HepG2 (cell line): ENCODE measurements around the gene PAQR6. TPM values are rescaled to one million over a fixed set of nuclear protein-coding genes. Genes with fewer than 3 reads are reported as not detected.

Source experiments
- BCL6 ChIP-seq: IDR thresholded peaks from 2 replicates; pipeline ENCODE4 v1.6.1; 2016; ENCODE audit warnings: missing genetic modification reagents, missing compliant biosample characterization
- BRD4 ChIP-seq: sonication (generic); formaldehyde crosslinking; IDR thresholded peaks from 2 replicates; pipeline ENCODE4 v1.4.0; 2020; ENCODE audit warnings: missing genetic modification reagents
- CENPT ChIP-seq: sonication (generic); formaldehyde crosslinking; IDR thresholded peaks from 2 replicates; pipeline ENCODE4 v1.8.0; 2022; ENCODE audit warnings: low read depth, mild to moderate bottlenecking, moderate library complexity, missing genetic modification reagents
- FOXP1 ChIP-seq, 2 experiments: fragments of 450-650 bp in 1 of 2; IDR thresholded peaks; 2 replicates each; pipeline ENCODE4 v1.6.1; 2017 to 2018; ENCODE audit warnings: antibody characterized with exemption in 1 of 2
- GTF3A ChIP-seq: sonication (generic); formaldehyde crosslinking; conservative IDR thresholded peaks from 2 replicates; pipeline ENCODE4 v1.4.0; 2020; ENCODE audit warnings: mild to moderate bottlenecking, missing genetic modification reagents
- HNRNPK ChIP-seq: fragments of 200-400 bp; formaldehyde crosslinking; IDR thresholded peaks from 2 replicates; pipeline ENCODE4 v1.6.1; 2018; ENCODE audit warnings: low read length, low read depth, moderate library complexity, mild to moderate bottlenecking; ENCODE audit not compliant: poor library complexity, severe bottlenecking
- HNRNPLL ChIP-seq: fragments of 200-400 bp; formaldehyde crosslinking; IDR thresholded peaks from 2 replicates; pipeline ENCODE4 v1.6.1; 2017; ENCODE audit warnings: mild to moderate bottlenecking, low read depth, low read length; ENCODE audit not compliant: poor library complexity, severe bottlenecking
- KAT7 ChIP-seq: IDR thresholded peaks from 2 replicates; pipeline ENCODE4 v1.6.1; 2018; ENCODE audit warnings: borderline replicate concordance, missing compliant biosample characterization
- KDM2A ChIP-seq: sonication (generic); formaldehyde crosslinking; IDR thresholded peaks from 2 replicates; pipeline ENCODE4 v1.4.0; 2020; ENCODE audit warnings: low read depth, missing genetic modification reagents, borderline replicate concordance
- KDM5B ChIP-seq: sonication (generic); formaldehyde crosslinking; IDR thresholded peaks from 2 replicates; pipeline ENCODE4 v1.4.0; 2020; ENCODE audit warnings: missing genetic modification reagents, mild to moderate bottlenecking, borderline replicate concordance
- KLF15 ChIP-seq: sonication (generic); formaldehyde crosslinking; IDR thresholded peaks from 2 replicates; pipeline ENCODE4 v1.8.1; 2023; ENCODE audit warnings: borderline replicate concordance, mild to moderate bottlenecking, inconsistent platforms, missing genetic modification reagents, mixed read lengths
- MEIS1 ChIP-seq: sonication (generic); formaldehyde crosslinking; IDR thresholded peaks from 2 replicates; pipeline ENCODE4 v1.9.0; 2021; ENCODE audit warnings: mild to moderate bottlenecking, missing genetic modification reagents, moderate library complexity, borderline replicate concordance
- PHB2 ChIP-seq: fragments of 450-650 bp; IDR thresholded peaks from 2 replicates; pipeline ENCODE4 v1.6.1; 2018; ENCODE audit not compliant: partially characterized antibody
- RBFOX2 ChIP-seq: fragments of 200-400 bp; formaldehyde crosslinking; IDR thresholded peaks from 2 replicates; pipeline ENCODE4 v1.6.1; 2017; ENCODE audit warnings: low read depth, mild to moderate bottlenecking, low read length
- SNRNP70 ChIP-seq: fragments of 200-400 bp; formaldehyde crosslinking; IDR thresholded peaks from 2 replicates; pipeline ENCODE4 v1.6.1; 2017; ENCODE audit warnings: mild to moderate bottlenecking, low read depth, low read length, moderate library complexity
- TAF15 ChIP-seq: fragments of 200-400 bp; formaldehyde crosslinking; IDR thresholded peaks from one replicate; pipeline ENCODE4 v1.6.1; 2018; ENCODE audit warnings: mild to moderate bottlenecking, low read depth, low read length; ENCODE audit not compliant: poor library complexity, severe bottlenecking
- ZNF10 ChIP-seq: sonication (generic); formaldehyde crosslinking; IDR thresholded peaks from 2 replicates; pipeline ENCODE4 v1.4.0; 2020; ENCODE audit warnings: mild to moderate bottlenecking, low read depth, missing genetic modification reagents, borderline replicate concordance
- ZNF101 ChIP-seq: sonication (generic); formaldehyde crosslinking; IDR thresholded peaks from 2 replicates; pipeline ENCODE4 v1.4.0; 2020; ENCODE audit warnings: mild to moderate bottlenecking, low read depth, missing genetic modification reagents, borderline replicate concordance
- ZNF143 ChIP-seq: sonication (generic); formaldehyde crosslinking; IDR thresholded peaks from 2 replicates; pipeline ENCODE4 v1.4.0; 2020; ENCODE audit warnings: missing genetic modification reagents
- ZNF296 ChIP-seq: sonication (generic); formaldehyde crosslinking; conservative IDR thresholded peaks from 2 replicates; pipeline ENCODE4 v1.5.0; 2020; ENCODE audit warnings: mild to moderate bottlenecking, missing genetic modification reagents
- ZNF329 ChIP-seq: sonication (generic); formaldehyde crosslinking; IDR thresholded peaks from 2 replicates; pipeline ENCODE4 v1.9.0; 2021; ENCODE audit warnings: low read depth, mild to moderate bottlenecking, missing genetic modification reagents
- ZNF430 ChIP-seq: sonication (generic); formaldehyde crosslinking; IDR thresholded peaks from 2 replicates; pipeline ENCODE4 v1.9.0; 2021; ENCODE audit warnings: mild to moderate bottlenecking, missing genetic modification reagents
- ZNF547 ChIP-seq: sonication (generic); formaldehyde crosslinking; IDR thresholded peaks from 2 replicates; pipeline ENCODE4 v1.5.1; 2020; ENCODE audit warnings: mild to moderate bottlenecking, missing genetic modification reagents
- ZNF549 ChIP-seq: sonication (generic); formaldehyde crosslinking; IDR thresholded peaks from 2 replicates; pipeline ENCODE4 v1.5.0; 2020; ENCODE audit warnings: missing genetic modification reagents
- ZNF607 ChIP-seq: sonication (generic); formaldehyde crosslinking; IDR thresholded peaks from 2 replicates; pipeline ENCODE4 v1.5.1; 2020; ENCODE audit warnings: missing genetic modification reagents, mild to moderate bottlenecking, borderline replicate concordance
- ZNF713 ChIP-seq: sonication (generic); formaldehyde crosslinking; IDR thresholded peaks from 2 replicates; pipeline ENCODE4 v1.4.0; 2020; ENCODE audit warnings: mild to moderate bottlenecking, missing genetic modification reagents
- ZNF737 ChIP-seq: sonication (generic); formaldehyde crosslinking; IDR thresholded peaks from 2 replicates; pipeline ENCODE4 v1.5.0; 2020; ENCODE audit warnings: missing genetic modification reagents, mild to moderate bottlenecking, borderline replicate concordance
- ZNF772 ChIP-seq: sonication (generic); formaldehyde crosslinking; IDR thresholded peaks from 2 replicates; pipeline ENCODE4 v1.5.0; 2020; ENCODE audit warnings: mild to moderate bottlenecking, missing genetic modification reagents
- ZNF782 ChIP-seq: sonication (generic); formaldehyde crosslinking; IDR thresholded peaks from 2 replicates; pipeline ENCODE4 v1.4.0; 2020; ENCODE audit warnings: missing genetic modification reagents, mild to moderate bottlenecking, borderline replicate concordance
- ZNF850 ChIP-seq: sonication (generic); formaldehyde crosslinking; conservative IDR thresholded peaks from 2 replicates; pipeline ENCODE4 v1.9.0; 2021; ENCODE audit warnings: mild to moderate bottlenecking, missing genetic modification reagents
- polyA plus RNA-seq, 8 experiments: library from polyadenylated mRNA; depleted of rRNA in 3 of 8; stranded (reverse) in 7 of 8; unstranded in 1 of 8; fragments of >200 nt; fragmentation: Illumina TruSeq in 4 of 8; extraction: Trizol in 4 of 8; gene quantifications; 2 replicates each; pipeline versions ENCODE4 v1.2.1 to v1.2.3, GENCODE V29; 2011 to 2016; ENCODE audit warnings: low read depth in 4 of 8, missing spikeins in 1 of 8, mixed read lengths in 1 of 8; ENCODE audit not compliant: insufficient read depth in 1 of 8
- total RNA-seq, 5 experiments: library from RNA; depleted of rRNA; stranded (reverse); fragments of >200 nt; fragmentation: Illumina TruSeq; extraction: Trizol; gene quantifications; 2 replicates each; pipeline ENCODE4 v1.2.3, GENCODE V29; 2016; ENCODE audit warnings: low read depth in 1 of 5
- TF ChIP-seq, protein P1 (sequence below): sonication (generic); formaldehyde crosslinking; IDR thresholded peaks from 2 replicates; pipeline ENCODE4 v1.8.0; 2022; ENCODE audit warnings: mild to moderate bottlenecking, missing genetic modification reagents, moderate library complexity

Gene PAQR6
- total and polyA plus RNA-seq, 2 of the 13 experiments (the other 11 are each of a cell fraction or from before 2014, with no cell fraction given): 0.82 to 1.4 TPM

GRCh38 chr1:156212833-156213643 lies 34.8 kb downstream of the PAQR6 start, which contains the start of gene PMF1 (continued):
- TF ChIP-seq ZNF430 (CRISPR knock-in tag) (peak; percentile 18; the same call in 1 of the 2 replicates), MEIS1 (CRISPR knock-in tag) (peak; percentile 76), ZNF850 (no peak), ZNF607 (CRISPR knock-in tag) (peak; percentile 81), KDM5B (CRISPR knock-in tag) (no peak; the same call in 1 of the 2 replicates), ZNF143 (CRISPR knock-in tag) (peak; percentile 56), GTF3A (CRISPR knock-in tag) (0 out of 2 replicates have a peak, but pooled peaks have one; percentile 56), ZNF329 (CRISPR knock-in tag) (no peak), BRD4 (peak; percentile 84), ZNF713 (CRISPR knock-in tag) (no peak), HNRNPLL (peak; percentile 58), TAF15 (no peak), ZNF737 (CRISPR knock-in tag) (no peak), RBFOX2 (peak; percentile 95), ZNF10 (no peak), ZNF101 (CRISPR knock-in tag) (0 out of 2 replicates have a peak, but pooled peaks have one; percentile 43), ZNF772 (CRISPR knock-in tag) (peak; percentile 49; the same call in 1 of the 2 replicates), SNRNP70 (no peak), BCL6 (no peak), FOXP1 (IDR thresholded peaks at IDR 0.05) (no peak), FOXP1 (CRISPR knock-in tag; IDR thresholded peaks at IDR 0.05) (no peak), KLF15 (CRISPR knock-in tag) (peak; percentile 46; the same call in 1 of the 2 replicates), KDM2A (CRISPR knock-in tag) (peak; percentile 99), CENPT (no peak), ZNF547 (CRISPR knock-in tag) (peak; percentile 82), ZNF296 (CRISPR knock-in tag) (no peak), PHB2 (no peak), ZNF782 (CRISPR knock-in tag) (peak; percentile 69; the same call in 1 of the 2 replicates), KAT7 (CRISPR knock-in tag) (0 out of 2 replicates have a peak, but pooled peaks have one; percentile 37), ZNF549 (no peak), HNRNPK (no peak)
- TF ChIP-seq, protein P1, sequence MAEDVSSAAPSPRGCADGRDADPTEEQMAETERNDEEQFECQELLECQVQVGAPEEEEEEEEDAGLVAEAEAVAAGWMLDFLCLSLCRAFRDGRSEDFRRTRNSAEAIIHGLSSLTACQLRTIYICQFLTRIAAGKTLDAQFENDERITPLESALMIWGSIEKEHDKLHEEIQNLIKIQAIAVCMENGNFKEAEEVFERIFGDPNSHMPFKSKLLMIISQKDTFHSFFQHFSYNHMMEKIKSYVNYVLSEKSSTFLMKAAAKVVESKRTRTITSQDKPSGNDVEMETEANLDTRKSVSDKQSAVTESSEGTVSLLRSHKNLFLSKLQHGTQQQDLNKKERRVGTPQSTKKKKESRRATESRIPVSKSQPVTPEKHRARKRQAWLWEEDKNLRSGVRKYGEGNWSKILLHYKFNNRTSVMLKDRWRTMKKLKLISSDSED: peak; percentile 58; the same call in 1 of the 2 replicates
